ENCODE data around the gene MTA3.

The MTA3 gene

DNA sequence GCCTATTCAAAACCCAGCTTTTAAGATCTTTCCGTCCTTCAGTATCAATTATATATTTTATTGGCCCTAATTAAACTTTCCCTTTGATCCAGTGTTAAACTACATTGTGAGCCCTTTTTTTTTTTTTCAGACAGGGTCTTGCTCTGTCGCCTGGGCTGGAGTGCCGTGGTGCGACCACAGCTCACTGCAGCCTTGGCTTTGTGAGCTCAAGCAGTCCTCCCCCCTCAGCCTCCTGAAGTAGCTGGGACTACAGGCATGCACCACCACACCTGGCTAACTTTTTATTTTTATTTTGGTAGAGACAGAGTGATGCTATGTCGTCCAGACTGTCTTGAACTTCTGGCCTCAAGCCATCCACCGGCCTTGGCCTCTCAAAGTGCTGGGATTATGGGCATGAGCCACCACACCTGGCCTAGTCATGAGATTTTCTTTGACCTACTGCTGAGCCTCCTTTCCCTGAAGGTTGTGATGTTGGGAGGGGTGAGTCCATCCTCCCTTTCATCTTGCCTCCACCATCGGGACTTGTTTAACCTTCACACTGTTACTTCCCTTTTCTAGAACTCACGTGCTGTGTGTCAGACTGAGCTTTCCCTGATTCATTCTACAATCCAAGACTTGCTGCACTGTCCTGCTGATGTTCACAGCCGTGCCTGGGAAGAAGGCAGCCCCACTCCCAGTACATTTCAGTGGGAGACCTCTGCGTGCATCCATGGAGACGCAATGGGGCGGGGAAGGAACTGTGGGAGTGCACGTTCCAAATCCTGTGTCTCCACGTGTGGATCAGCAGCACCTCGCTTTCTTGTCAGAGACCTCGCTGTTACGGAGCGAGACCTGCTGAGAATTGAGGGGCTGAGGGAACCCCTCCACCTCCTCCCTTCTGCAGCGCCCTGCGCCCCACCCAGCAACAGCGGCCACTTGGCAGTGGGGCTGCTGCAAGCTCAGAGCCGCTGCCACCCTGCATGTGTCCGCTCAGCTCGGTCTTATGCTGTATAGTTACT is 184.7 kb downstream of the MTA3 start:
- FAIRE-seq: no peak

DNA sequence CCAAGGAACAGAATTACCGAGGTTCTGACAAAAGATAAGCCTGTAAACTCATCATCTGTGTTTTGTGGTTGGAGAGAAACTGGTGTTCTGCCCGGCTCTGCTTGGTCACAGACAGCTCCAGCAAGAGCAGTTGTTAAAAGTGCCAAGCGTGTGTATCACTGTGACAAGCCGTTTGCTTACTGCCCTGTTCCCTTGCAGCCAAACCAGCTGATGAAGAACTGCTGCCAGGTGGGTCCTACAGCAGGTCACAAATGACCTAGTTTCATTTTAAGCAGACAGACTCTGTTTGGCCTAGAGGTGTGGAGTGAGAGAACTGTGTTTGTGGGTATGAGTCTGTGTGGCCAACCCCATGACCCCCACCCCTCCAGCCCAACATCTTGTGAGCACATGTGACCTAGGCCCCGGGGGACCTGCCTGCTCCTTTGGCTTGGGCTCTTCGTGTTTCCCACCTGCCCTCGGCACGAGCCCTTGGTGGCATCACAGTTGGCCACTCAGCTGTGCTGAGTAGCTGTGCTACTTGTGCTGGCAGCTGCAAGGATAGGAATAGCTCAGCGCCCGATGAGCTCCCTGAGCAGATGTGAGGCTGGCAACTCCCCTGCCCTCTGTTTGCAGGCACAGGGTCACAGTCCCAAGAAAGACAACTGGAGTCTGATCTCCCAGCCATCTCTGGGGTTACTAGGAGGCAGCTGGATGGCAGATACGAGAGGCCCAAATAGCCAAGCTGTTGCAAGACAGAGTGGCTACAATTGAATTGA is 185.8 kb downstream of the MTA3 start:
- peak; percentile 82 for FAIRE-seq
- TF ChIP-seq POLR2A (IDR thresholded peaks at IDR 0.05; ENCODE audit: low read depth, low read length) (no peak), TAF1 (IDR thresholded peaks at IDR 0.05; ENCODE audit: borderline replicate concordance, low read depth, low read length) (no peak), POLR2AphosphoS5 (IDR thresholded peaks at IDR 0.05; ENCODE audit: low read depth, low read length) (no peak)
- no peak for DNase-seq (ENCODE audit: insufficient read length)

More for the DNA sequence above, 184.7 kb downstream of the MTA3 start:
- TF ChIP-seq TAF1 (IDR thresholded peaks at IDR 0.05; ENCODE audit: borderline replicate concordance, low read depth, low read length) (no peak), POLR2AphosphoS5 (IDR thresholded peaks at IDR 0.05; ENCODE audit: low read depth, low read length) (no peak), POLR2A (IDR thresholded peaks at IDR 0.05; ENCODE audit: low read depth, low read length) (no peak)
- DNase-seq (ENCODE audit: insufficient read length): no peak

DNA sequence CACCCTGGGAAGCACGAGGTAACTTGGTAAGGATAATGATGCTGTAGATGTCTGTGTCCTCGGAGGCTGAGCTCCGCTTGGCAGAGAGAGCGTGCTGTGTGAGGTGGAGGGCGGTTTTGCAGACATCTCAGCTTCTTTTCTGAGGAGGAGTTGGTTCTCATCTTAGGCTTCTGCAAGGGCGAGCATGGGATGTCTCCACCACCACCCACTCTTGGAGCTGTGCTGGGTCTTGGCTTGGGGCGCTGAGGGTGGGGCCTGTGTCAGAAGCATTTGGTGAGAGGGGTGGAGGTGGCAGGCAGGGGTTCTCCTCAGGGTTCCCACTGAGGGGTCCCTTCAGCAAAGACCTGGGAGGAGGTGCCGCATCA is 186.3 kb downstream of the MTA3 start:
- no peak for FAIRE-seq
- TF ChIP-seq TAF1 (IDR thresholded peaks at IDR 0.05; ENCODE audit: borderline replicate concordance, low read depth, low read length): no peak
- TF ChIP-seq POLR2AphosphoS5 (IDR thresholded peaks at IDR 0.05; ENCODE audit: low read depth, low read length): no peak
- TF ChIP-seq POLR2A (IDR thresholded peaks at IDR 0.05; ENCODE audit: low read depth, low read length): no peak

DNA sequence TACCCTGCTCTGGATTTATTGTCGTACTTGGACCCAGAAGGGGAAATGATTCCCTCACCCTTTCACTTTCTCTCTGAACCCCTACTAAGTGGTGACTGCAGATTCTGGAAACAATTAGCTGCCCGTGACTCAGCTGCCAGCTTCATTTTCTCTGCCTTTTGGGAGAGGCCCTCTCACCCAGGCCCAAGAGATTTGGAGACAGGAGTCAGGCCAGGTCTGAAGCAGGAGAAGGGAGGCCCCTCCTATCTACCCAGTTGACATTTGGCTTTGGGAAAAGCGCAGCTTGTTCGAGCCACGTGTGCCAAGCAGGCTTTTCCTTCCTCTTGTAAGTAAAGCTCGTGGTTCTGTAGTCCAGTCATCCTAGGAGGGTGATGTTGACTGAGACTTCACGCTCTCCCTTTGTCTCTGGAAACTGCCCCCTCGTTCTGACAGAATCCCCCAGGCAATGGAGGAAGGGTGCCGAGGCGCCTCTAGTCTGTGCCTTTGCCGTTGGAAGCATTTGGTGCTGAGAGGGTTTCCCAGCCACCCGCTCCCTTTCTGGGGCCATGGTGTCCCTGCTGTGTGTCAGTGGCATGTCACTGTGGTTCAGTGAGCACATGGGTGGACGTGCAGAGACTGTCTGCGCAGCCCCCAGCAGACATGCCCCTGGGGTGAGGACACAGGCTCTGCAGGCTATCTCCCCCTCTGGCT is 186.9 kb downstream of the MTA3 start:
- no peak for DNase-seq (ENCODE audit: insufficient read length)
- TF ChIP-seq POLR2A (IDR thresholded peaks at IDR 0.05; ENCODE audit: low read depth, low read length) (no peak), TAF1 (IDR thresholded peaks at IDR 0.05; ENCODE audit: borderline replicate concordance, low read depth, low read length) (no peak), POLR2AphosphoS5 (IDR thresholded peaks at IDR 0.05; ENCODE audit: low read depth, low read length) (no peak)
- no peak for FAIRE-seq

More for the DNA sequence above, 186.3 kb downstream of the MTA3 start:
- DNase-seq (ENCODE audit: insufficient read length): no peak

DNA sequence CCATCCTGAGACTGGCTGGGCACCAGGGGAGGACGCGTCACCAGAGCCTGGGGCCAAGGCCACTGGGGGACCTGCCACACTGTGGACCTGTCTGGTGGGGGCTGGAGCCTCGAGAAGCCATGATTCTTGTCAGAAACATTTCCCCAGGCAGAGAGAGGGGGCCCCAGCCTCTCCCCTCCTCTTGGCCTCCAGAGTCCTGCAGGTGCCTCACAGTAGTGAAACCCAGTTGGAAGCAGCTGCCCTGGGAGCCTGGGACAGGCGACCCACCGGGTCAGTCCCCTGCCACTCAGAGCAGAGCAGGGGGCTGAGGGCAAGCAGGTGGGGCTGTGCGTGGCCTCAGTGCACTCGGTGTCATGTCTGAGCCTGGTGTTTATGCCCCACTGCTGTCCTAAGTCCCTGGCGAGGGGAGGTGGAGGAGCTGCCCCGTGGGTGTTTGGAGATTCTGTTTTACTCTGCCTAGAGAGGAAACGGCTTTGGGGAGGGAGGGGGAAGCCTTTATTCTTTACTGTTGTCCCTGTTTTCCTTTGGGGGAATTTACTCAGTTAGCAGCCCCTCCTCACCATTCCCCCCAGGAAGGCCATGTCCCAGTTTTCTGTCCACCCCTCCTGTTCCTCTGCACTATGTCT is 187.8 kb downstream of the MTA3 start:
- FAIRE-seq (no peak), DNase-seq (ENCODE audit: insufficient read length) (no peak)
- no peak for TF ChIP-seq POLR2A (IDR thresholded peaks at IDR 0.05; ENCODE audit: low read depth, low read length)

DNA sequence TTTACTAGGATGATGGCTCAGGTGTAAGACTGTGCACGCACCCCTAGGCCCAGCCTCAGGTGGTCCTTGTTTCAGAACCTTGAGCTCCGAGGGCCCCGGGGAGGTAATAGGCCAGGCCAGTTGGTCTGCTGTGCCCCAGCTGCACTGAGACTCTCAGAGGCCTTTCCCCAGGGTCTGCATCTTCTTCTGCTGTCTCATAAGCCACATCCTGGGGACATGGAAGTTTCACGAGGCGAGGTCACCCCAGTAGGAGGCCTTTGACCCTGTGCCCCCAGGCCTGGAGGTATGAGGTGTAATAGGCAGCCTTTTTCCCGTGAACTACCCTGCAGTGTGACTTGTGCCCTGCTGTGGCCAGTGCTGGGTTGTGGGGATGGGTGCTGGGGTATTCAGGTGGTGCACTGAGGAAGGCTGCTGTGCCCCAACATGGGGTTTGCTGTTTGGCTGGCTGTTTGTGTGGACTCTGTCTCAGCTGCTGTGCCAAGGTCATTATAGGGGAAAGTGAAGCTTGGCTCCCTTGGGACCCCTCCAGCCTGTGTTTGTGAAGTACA is 188.6 kb downstream of the MTA3 start:
- FAIRE-seq (no peak), DNase-seq (ENCODE audit: insufficient read length) (no peak)
- TF ChIP-seq TAF1 (IDR thresholded peaks at IDR 0.05; ENCODE audit: borderline replicate concordance, low read depth, low read length) (no peak), POLR2AphosphoS5 (IDR thresholded peaks at IDR 0.05; ENCODE audit: low read depth, low read length) (no peak), POLR2A (IDR thresholded peaks at IDR 0.05; ENCODE audit: low read depth, low read length) (no peak)

DNA sequence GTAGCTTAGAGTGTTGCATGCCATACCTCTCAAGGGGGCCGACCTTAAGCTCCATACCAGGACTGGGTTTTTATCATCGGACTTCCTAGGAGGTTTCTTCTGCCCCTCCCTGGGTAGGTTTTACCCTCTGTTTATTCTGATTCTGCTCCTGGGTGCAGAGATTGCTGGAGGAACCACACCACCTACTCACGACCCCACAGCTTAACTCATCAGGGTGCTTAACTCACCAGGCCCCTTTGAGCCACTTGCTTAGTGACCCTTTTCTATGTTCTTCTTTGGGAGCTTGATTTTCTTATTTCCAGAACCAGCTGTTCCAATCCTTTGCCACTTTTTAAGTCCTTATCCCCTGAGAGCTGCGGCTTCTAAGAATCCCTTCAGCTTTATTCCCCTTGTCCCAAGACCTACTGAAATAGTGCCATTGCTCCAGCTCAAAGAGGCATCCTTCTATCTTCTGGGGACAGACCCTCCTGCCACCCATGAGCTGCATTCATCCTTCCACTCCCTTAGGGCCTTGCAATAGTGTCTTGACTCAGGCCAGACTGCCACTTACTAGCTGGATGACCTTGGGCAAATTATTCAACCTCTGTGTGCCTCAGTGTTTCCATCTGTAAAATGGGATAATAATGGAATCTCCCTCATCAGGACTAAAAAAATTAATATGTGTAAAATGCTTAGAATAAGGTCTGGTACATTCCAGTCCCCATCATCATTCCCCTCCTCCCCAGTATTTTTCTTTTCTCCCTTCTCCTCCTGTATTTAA is 189.7 kb downstream of the MTA3 start:
- DNase-seq (ENCODE audit: insufficient read length): no peak
- FAIRE-seq: no peak
- TF ChIP-seq POLR2AphosphoS5 (IDR thresholded peaks at IDR 0.05; ENCODE audit: low read depth, low read length): no peak
- no peak for TF ChIP-seq POLR2A (IDR thresholded peaks at IDR 0.05; ENCODE audit: low read depth, low read length)
- no peak for TF ChIP-seq TAF1 (IDR thresholded peaks at IDR 0.05; ENCODE audit: borderline replicate concordance, low read depth, low read length)

DNA sequence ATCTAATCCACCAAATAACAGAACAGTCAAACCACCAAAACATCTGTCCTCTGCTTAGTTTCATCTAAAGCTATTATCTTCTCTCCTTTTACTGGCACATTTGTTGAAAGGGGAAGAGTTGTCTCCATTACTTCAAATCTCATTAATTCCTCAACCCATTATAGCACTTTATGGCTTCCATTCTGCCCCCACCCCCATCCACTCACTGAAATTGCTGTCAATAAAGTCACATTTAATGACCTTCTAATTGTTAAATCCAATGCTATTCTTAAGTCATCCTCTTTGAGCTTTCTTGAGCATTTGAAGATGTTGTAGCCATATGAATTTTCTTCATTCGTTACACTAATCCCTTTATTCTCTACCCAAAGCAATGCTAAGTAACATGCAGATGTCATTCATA is 190.3 kb downstream of the MTA3 start:
- no peak for FAIRE-seq
- TF ChIP-seq POLR2A (IDR thresholded peaks at IDR 0.05; ENCODE audit: low read depth, low read length): no peak
- no peak for TF ChIP-seq POLR2AphosphoS5 (IDR thresholded peaks at IDR 0.05; ENCODE audit: low read depth, low read length)
- no peak for TF ChIP-seq TAF1 (IDR thresholded peaks at IDR 0.05; ENCODE audit: borderline replicate concordance, low read depth, low read length)
- no peak for DNase-seq (ENCODE audit: insufficient read length)

DNA sequence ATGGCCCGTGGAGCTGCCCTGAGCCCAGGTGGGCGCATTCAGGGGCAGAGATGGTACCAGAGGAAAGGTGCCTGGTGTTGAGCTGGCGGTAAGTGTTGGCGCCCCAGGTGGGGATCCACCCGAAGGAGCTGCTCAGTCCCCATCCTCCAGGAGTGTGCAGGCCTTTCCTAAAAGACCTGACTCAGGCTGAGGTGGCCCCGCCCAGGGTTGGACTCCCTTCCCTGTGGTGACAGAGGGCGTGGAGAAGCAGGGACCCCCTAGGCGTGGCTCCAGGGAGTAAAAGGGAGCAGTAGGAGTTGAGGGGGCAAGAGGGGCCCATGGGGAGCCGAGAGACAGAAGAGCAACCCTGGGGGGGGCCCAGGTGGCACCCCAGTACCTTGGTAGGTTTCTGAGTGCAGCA is 193.1 kb downstream of the MTA3 start:
- no peak for DNase-seq (ENCODE audit: insufficient read length)
- TF ChIP-seq POLR2A (IDR thresholded peaks at IDR 0.05; ENCODE audit: low read depth, low read length) (no peak), POLR2AphosphoS5 (IDR thresholded peaks at IDR 0.05; ENCODE audit: low read depth, low read length) (no peak), TAF1 (IDR thresholded peaks at IDR 0.05; ENCODE audit: borderline replicate concordance, low read depth, low read length) (no peak)
- no peak for FAIRE-seq

DNA sequence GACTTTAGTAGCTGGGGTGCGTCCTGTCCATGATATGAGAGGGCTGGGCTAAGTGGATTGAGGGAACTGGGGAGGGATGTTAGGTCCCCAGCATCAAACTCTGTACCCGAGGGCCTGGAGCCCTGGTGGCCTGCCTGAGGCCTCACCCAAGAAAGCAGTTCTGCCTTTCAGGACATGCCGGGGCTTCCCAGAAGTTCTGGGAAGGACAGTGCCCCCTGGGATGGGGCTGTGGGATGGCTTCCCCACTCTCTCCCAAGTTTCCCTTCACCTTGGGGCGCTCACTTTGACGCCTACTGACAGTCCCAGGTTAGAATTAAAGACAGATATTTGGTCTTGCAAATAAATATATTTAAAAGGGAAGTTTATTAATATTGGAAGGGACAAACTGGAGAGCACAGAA is 193.7 kb downstream of the MTA3 start:
- FAIRE-seq (no peak), DNase-seq (ENCODE audit: insufficient read length) (no peak)
- TF ChIP-seq POLR2A (IDR thresholded peaks at IDR 0.05; ENCODE audit: low read depth, low read length) (no peak), POLR2AphosphoS5 (IDR thresholded peaks at IDR 0.05; ENCODE audit: low read depth, low read length) (no peak), TAF1 (IDR thresholded peaks at IDR 0.05; ENCODE audit: borderline replicate concordance, low read depth, low read length) (no peak)
